IMR-90 (cell line): ENCODE measurements around the gene TOM1L1. TPM values are rescaled to one million over a fixed set of nuclear protein-coding genes. Genes with fewer than 3 reads are reported as not detected.

Source experiments
- ATAC-seq: fragments of 200-7000 bp; cut with Tn5 transposase; 2 replicates; pipeline ENCODE4 v1.9.1; 2020; ENCODE audit warnings: low read depth, mild to moderate bottlenecking, moderate library complexity
- BruUV-seq: library from RNA; stranded (reverse); fragments of 400-500 nt; replicated peaks from 2 replicates; lab custom pipeline; 2021; lab: Mats Ljungman, UMichigan
- CTCF ChIA-PET: fragments of 300-600 bp; formaldehyde crosslinking; extraction: SDS; loops from one replicate; lab custom pipeline; 2021; ENCODE audit warnings: antibody characterized with exemption; lab: Yijun Ruan, JAX
- POLR2A ChIA-PET: fragments of 300-600 bp; sonication (Branson Sonifier 250); formaldehyde crosslinking; loops from one replicate; lab custom pipeline; 2022; ENCODE audit warnings: antibody characterized with exemption; ENCODE audit not compliant: unreplicated experiment; lab: Charles Lee
- DNase-seq: peaks from one replicate; pipeline ENCODE4 v3.0.0; 2013
- H2AFZ ChIP-seq: replicated peaks from 2 replicates; pipeline ENCODE3; 2013; ENCODE audit warnings: low read length, mild to moderate bottlenecking; ENCODE audit not compliant: poor library complexity
- H2AK5ac ChIP-seq: 2 replicates; pipeline ENCODE4 v1.6.1; 2013; ENCODE audit warnings: low read depth, low read length, inconsistent platforms
- H2AK9ac ChIP-seq: replicated peaks from 2 replicates; pipeline ENCODE3; 2013; ENCODE audit warnings: mild to moderate bottlenecking, low read depth, low read length, moderate library complexity; ENCODE audit not compliant: poor library complexity
- H2BK120ac ChIP-seq: 2 replicates; pipeline ENCODE4 v1.6.1; 2013; ENCODE audit warnings: low read depth, low read length, inconsistent platforms
- H2BK15ac ChIP-seq: 3 replicates; pipeline ENCODE4 v1.6.1; 2013; ENCODE audit warnings: low read depth, low read length, inconsistent platforms
- H2BK20ac ChIP-seq: 2 replicates; pipeline ENCODE4 v1.6.1; 2013; ENCODE audit warnings: low read depth, mild to moderate bottlenecking, inconsistent platforms, low read length, moderate library complexity
- H2BK5ac ChIP-seq: 2 replicates; pipeline ENCODE4 v1.6.1; 2013; ENCODE audit warnings: mild to moderate bottlenecking, low read depth, low read length, inconsistent platforms; ENCODE audit not compliant: poor library complexity, severe bottlenecking
- H3K14ac ChIP-seq: replicated peaks from 2 replicates; pipeline ENCODE4 v1.6.1; 2013; ENCODE audit warnings: low read depth, low read length, inconsistent platforms
- H3K18ac ChIP-seq: 2 replicates; pipeline ENCODE4 v1.6.1; 2013; ENCODE audit warnings: low read depth, low read length, control low read depth
- H3K23ac ChIP-seq: 2 replicates; pipeline ENCODE4 v1.6.1; 2013; ENCODE audit warnings: low read depth, low read length, inconsistent platforms
- H3K27ac ChIP-seq: 2 replicates; pipeline ENCODE4 v1.5.1; 2013; ENCODE audit warnings: mild to moderate bottlenecking, control low read depth, low read length; ENCODE audit not compliant: insufficient read depth
- H3K27me3 ChIP-seq: 2 replicates; pipeline ENCODE4 v1.6.1; 2013; ENCODE audit warnings: low read length; ENCODE audit not compliant: control insufficient read depth, insufficient read depth
- H3K36me3 ChIP-seq: 2 replicates; pipeline ENCODE4 v1.6.1; 2013; ENCODE audit warnings: low read length, mixed read lengths; ENCODE audit not compliant: control insufficient read depth, insufficient read depth
- H3K4ac ChIP-seq: 2 replicates; pipeline ENCODE4 v1.6.1; 2013; ENCODE audit warnings: low read depth, low read length, inconsistent platforms
- H3K4me1 ChIP-seq: 2 replicates; pipeline ENCODE4 v1.6.1; 2013; ENCODE audit warnings: low read length, mixed read lengths; ENCODE audit not compliant: control insufficient read depth, insufficient read depth
- H3K4me2 ChIP-seq: 2 replicates; pipeline ENCODE4 v1.6.1; 2013; ENCODE audit warnings: low read depth, mild to moderate bottlenecking, control low read depth, low read length, moderate library complexity
- H3K4me3 ChIP-seq: 2 replicates; pipeline ENCODE4 v1.5.1; 2013; ENCODE audit warnings: low read depth, mild to moderate bottlenecking, control low read depth, low read length, moderate library complexity; ENCODE audit not compliant: insufficient read depth
- H3K56ac ChIP-seq: 2 replicates; pipeline ENCODE4 v1.6.1; 2013; ENCODE audit warnings: low read length, inconsistent platforms; ENCODE audit not compliant: insufficient read depth; ENCODE audit errors: extremely low read depth
- H3K79me1 ChIP-seq, 2 experiments: 2 replicates each; pipeline ENCODE4 v1.6.1; 2013; ENCODE audit warnings: low read length in 2 of 2, inconsistent platforms in 1 of 2, low read depth in 1 of 2
- H3K9ac ChIP-seq: 2 replicates; pipeline ENCODE4 v1.6.1; 2013; ENCODE audit warnings: low read depth, low read length, control low read depth
- H3K9me1 ChIP-seq: 2 replicates; pipeline ENCODE4 v1.6.1; 2013; ENCODE audit warnings: low read length, inconsistent platforms; ENCODE audit not compliant: insufficient read depth
- H3K9me3 ChIP-seq: 2 replicates; pipeline ENCODE4 v1.6.1; 2013; ENCODE audit warnings: low read length; ENCODE audit not compliant: control insufficient read depth, insufficient read depth
- H4K20me1 ChIP-seq: 2 replicates; pipeline ENCODE4 v1.6.1; 2013; ENCODE audit warnings: low read length, inconsistent platforms; ENCODE audit not compliant: insufficient read depth
- H4K5ac ChIP-seq: 2 replicates; pipeline ENCODE4 v1.6.1; 2013; ENCODE audit warnings: mild to moderate bottlenecking, low read depth, low read length, control low read depth
- H4K8ac ChIP-seq, 2 experiments: 2 replicates each; pipeline ENCODE4 v1.6.1; 2013; ENCODE audit warnings: low read depth in 2 of 2, low read length in 2 of 2, control low read depth in 1 of 2, inconsistent platforms in 1 of 2
- H4K91ac ChIP-seq: 2 replicates; pipeline ENCODE4 v1.6.1; 2013; ENCODE audit warnings: low read depth, low read length, inconsistent platforms; ENCODE audit not compliant: insufficient read depth
- CEBPB ChIP-seq: IDR thresholded peaks from 2 replicates; pipeline ENCODE4 v1.6.1; 2012; ENCODE audit warnings: low read depth, low read length, improper control_type of control experiment
- CHD1 ChIP-seq: IDR thresholded peaks from 2 replicates; pipeline ENCODE4 v1.6.1; 2012; ENCODE audit warnings: low read depth, low read length, improper control_type of control experiment
- ELK1 ChIP-seq: fragments of 150-350 bp; IDR thresholded peaks from 2 replicates; pipeline ENCODE4 v1.6.1; 2016; ENCODE audit warnings: low read depth, mild to moderate bottlenecking, low read length, moderate library complexity, borderline replicate concordance
- MAFK ChIP-seq: IDR thresholded peaks from 2 replicates; pipeline ENCODE4 v1.6.1; 2012; ENCODE audit warnings: low read depth, low read length, improper control_type of control experiment
- MAZ ChIP-seq: IDR thresholded peaks from 2 replicates; pipeline ENCODE4 v1.6.1; 2012; ENCODE audit warnings: low read depth, mild to moderate bottlenecking, low read length, improper control_type of control experiment, moderate library complexity, borderline replicate concordance
- MXI1 ChIP-seq: IDR thresholded peaks from 2 replicates; pipeline ENCODE4 v1.6.1; 2012; ENCODE audit warnings: low read depth, mild to moderate bottlenecking, low read length, moderate library complexity, borderline replicate concordance
- RAD21 ChIP-seq: IDR thresholded peaks from 2 replicates; pipeline ENCODE4 v1.6.1; 2012; ENCODE audit warnings: low read length, improper control_type of control experiment
- RCOR1 ChIP-seq: IDR thresholded peaks from 2 replicates; pipeline ENCODE4 v1.6.1; 2012; ENCODE audit warnings: mild to moderate bottlenecking, low read length, improper control_type of control experiment; ENCODE audit not compliant: insufficient replicate concordance
- SMC3 ChIP-seq: fragments of 150-350 bp; IDR thresholded peaks from 2 replicates; pipeline ENCODE4 v1.6.1; 2016; ENCODE audit warnings: low read depth, mild to moderate bottlenecking, antibody characterized with exemption, low read length, moderate library complexity
- USF2 ChIP-seq: fragments of 150-350 bp; IDR thresholded peaks from 2 replicates; pipeline ENCODE4 v1.6.1; 2017; ENCODE audit warnings: mild to moderate bottlenecking, antibody characterized with exemption, low read length, low read depth
- WGBS, 2 experiments: methylation state at CpG; one replicate each; pipeline versions ENCODE4 v1.1.5 to v1.1.7; 2013; ENCODE audit warnings: missing lambda C conversion rate in 2 of 2; ENCODE audit not compliant: insufficient read length in 1 of 2; ENCODE audit errors: extremely low coverage in 2 of 2; 5-methylcytosine and 5-hydroxymethylcytosine counted together
- dilution Hi-C: fragments of 300-500 bp; cut with HindIII; formaldehyde crosslinking; loops from one replicate; pipeline ENCODE4 v1.14.3; 2018; ENCODE audit warnings: low sequenced_read_pairs; ENCODE audit not compliant: unreplicated experiment
- in situ Hi-C: fragments of 300-500 bp; cut with MboI; formaldehyde crosslinking; loops from 3 replicates; pipeline ENCODE4 v1.14.3; 2019; ENCODE audit warnings: low sequenced_read_pairs, inconsistent platforms, mixed read lengths
- intact Hi-C: fragments of 100-400 bp; cut with micrococcal nuclease; formaldehyde crosslinking; loops from 2 replicates; pipeline ENCODE4 v1.10.0; 2022
- polyA plus RNA-seq, 3 experiments: library from polyadenylated mRNA; depleted of rRNA; stranded (reverse); fragments of >200 nt; gene quantifications; 2 replicates each; pipeline ENCODE4 v1.2.3, GENCODE V29; 2012; ENCODE audit warnings: low replicate concordance in 1 of 3
- total RNA-seq: library from RNA; depleted of rRNA; stranded (reverse); fragments of >200 nt; gene quantifications from 2 replicates; pipeline ENCODE4 v1.2.3, GENCODE V29; 2012

TOM1L1 gene
- total and polyA plus RNA-seq, 2 of the 4 experiments (the other 2 are of a cell fraction) = 13.0 to 20.1 TPM

- CTCF ChIA-PET = no interaction called here
- POLR2A ChIA-PET = no interaction called here
- intact Hi-C loops = no loop called here
- Histone ChIP-seq H3K36me3 (no peaks in the 10 kb centered on the region), H2AFZ (no peak overlapping the region), H3K4me1 (no peaks in the 10 kb centered on the region), H3K23ac (no peak overlapping the region), H4K8ac (no peak overlapping the region), H3K4ac (no peak overlapping the region), H2BK15ac (no peak overlapping the region), H3K9me3 (peaks cover 3% of the 10 kb centered on the region; the same call in 1 of the 2 replicates), H4K91ac (no peak overlapping the region), H3K4me3 (no peak overlapping the region), H3K56ac (no peak overlapping the region), H2BK5ac (no peak overlapping the region), H2BK20ac (no peak overlapping the region), H3K9ac (no peak overlapping the region), H4K5ac (no peak overlapping the region), H2BK120ac (no peak overlapping the region), H3K9me1 (no peaks in the 10 kb centered on the region), H3K27ac (no peak overlapping the region), H2AK9ac (no peak overlapping the region), H3K14ac (no peak overlapping the region), H3K18ac (no peak overlapping the region), H2AK5ac (no peak overlapping the region), H4K20me1 (no peaks in the 10 kb centered on the region), H3K79me1 (no peaks in the 10 kb centered on the region), H3K27me3 (no peaks in the 10 kb centered on the region), H3K4me2 (no peak overlapping the region)
- ATAC-seq (no peak), DNase-seq (no peak)
- WGBS, 2 experiments = no CpG with 5 or more reads among the region's 2 CpGs
- dilution Hi-C loops = no loop called here
- in situ Hi-C loops = no loop called here
- no TSS peak for BruUV-seq
- TF ChIP-seq MXI1 (no peak), SMC3 (no peak), RAD21 (no peak), CHD1 (no peak), ELK1 (no peak), USF2 (no peak), RCOR1 (no peak), MAZ (no peak), CEBPB (no peak), MAFK (no peak)
Observed at GRCh38 chr17:54859187-54859586, 41.5 kb upstream of the TOM1L1 start.
